HCT116 (cell line): Measurements from ENCODE around the gene LRRC1.

ENCODE experiments used
- CEBPB ChIP-seq: IDR thresholded peaks from 2 replicates; pipeline ENCODE4 v1.6.1; 2012; ENCODE audit warnings: low read depth
- CTCF ChIP-seq, 3 experiments: fragments of 200-600 bp in 1 of 3; sonication (generic) in 1 of 3; IDR thresholded peaks in 2 of 3; conservative IDR thresholded peaks in 1 of 3; 2 replicates each; pipeline ENCODE4 v1.5.1; 2012 to 2017; ENCODE audit warnings: low read depth in 2 of 3, low read length in 2 of 3, antibody characterized with exemption in 1 of 3, borderline replicate concordance in 1 of 3, control low read depth in 1 of 3, mild to moderate bottlenecking in 1 of 3, mixed read lengths in 1 of 3, mixed run types in 1 of 3, moderate library complexity in 1 of 3; ENCODE audit not compliant: insufficient read depth in 1 of 3
- EGR1 ChIP-seq: IDR thresholded peaks from 2 replicates; pipeline ENCODE4 v1.6.1; 2012; ENCODE audit warnings: low read depth
- EZH2 ChIP-seq: fragments of 200-600 bp; sonication (generic); IDR thresholded peaks from 2 replicates; pipeline ENCODE4 v1.6.1; 2017; ENCODE audit warnings: antibody characterized with exemption, mixed run types
- EZH2phosphoT487 ChIP-seq: fragments of 200-600 bp; IDR thresholded peaks from 2 replicates; pipeline ENCODE4 v1.6.1; 2018; ENCODE audit warnings: antibody characterized with exemption, borderline replicate concordance
- FOSL1 ChIP-seq: IDR thresholded peaks from 2 replicates; pipeline ENCODE4 v1.6.1; 2012; ENCODE audit warnings: low read depth
- JUND ChIP-seq: IDR thresholded peaks from 2 replicates; pipeline ENCODE4 v1.6.1; 2012
- MAX ChIP-seq: IDR thresholded peaks from 2 replicates; pipeline ENCODE4 v1.6.1; 2012
- POLR2A ChIP-seq: IDR thresholded peaks from 2 replicates; pipeline ENCODE4 v1.7.0; 2011; ENCODE audit warnings: borderline replicate concordance; ENCODE audit not compliant: insufficient read depth, insufficient read length; ENCODE audit errors: extremely low read depth
- REST ChIP-seq: IDR thresholded peaks from 2 replicates; pipeline ENCODE4 v1.6.1; 2012; ENCODE audit warnings: low read depth
- SIN3A ChIP-seq: IDR thresholded peaks from 2 replicates; pipeline ENCODE4 v1.6.1; 2012; ENCODE audit warnings: low read depth
- SRF ChIP-seq: IDR thresholded peaks from 2 replicates; pipeline ENCODE4 v1.6.1; 2012; ENCODE audit warnings: low read depth

GRCh38 chr6:53768636-53769035, 26.2 kb upstream of the LRRC1 start:
- no peak for TF ChIP-seq CTCF (IDR thresholded peaks at IDR 0.05 in 2 of 3, conservative IDR thresholded peaks at IDR 0.05 in 1 of 3; ENCODE audit: borderline replicate concordance in 1 of 3, insufficient read depth in 1 of 3, low read depth in 2 of 3, low read length in 2 of 3)
- no peak for TF ChIP-seq POLR2A
- no peak for TF ChIP-seq CEBPB
- no peak for TF ChIP-seq EZH2
- TF ChIP-seq SRF = no peak
- TF ChIP-seq JUND = no peak
- no peak for TF ChIP-seq SIN3A
- TF ChIP-seq FOSL1 = no peak
- TF ChIP-seq EGR1 = no peak
- no peak for TF ChIP-seq EZH2phosphoT487
- no peak for TF ChIP-seq REST
- TF ChIP-seq MAX = no peak
